NCI-H2081 treated with DMSO at 0.1 percent for 48 hours (cell line): ENCODE data around the gene NLRP13.

Experiments
- DNase-seq: peaks from one replicate; lab custom pipeline; 2025; lab: John Stamatoyannopoulos, UW

NLRP13 gene

DNA sequence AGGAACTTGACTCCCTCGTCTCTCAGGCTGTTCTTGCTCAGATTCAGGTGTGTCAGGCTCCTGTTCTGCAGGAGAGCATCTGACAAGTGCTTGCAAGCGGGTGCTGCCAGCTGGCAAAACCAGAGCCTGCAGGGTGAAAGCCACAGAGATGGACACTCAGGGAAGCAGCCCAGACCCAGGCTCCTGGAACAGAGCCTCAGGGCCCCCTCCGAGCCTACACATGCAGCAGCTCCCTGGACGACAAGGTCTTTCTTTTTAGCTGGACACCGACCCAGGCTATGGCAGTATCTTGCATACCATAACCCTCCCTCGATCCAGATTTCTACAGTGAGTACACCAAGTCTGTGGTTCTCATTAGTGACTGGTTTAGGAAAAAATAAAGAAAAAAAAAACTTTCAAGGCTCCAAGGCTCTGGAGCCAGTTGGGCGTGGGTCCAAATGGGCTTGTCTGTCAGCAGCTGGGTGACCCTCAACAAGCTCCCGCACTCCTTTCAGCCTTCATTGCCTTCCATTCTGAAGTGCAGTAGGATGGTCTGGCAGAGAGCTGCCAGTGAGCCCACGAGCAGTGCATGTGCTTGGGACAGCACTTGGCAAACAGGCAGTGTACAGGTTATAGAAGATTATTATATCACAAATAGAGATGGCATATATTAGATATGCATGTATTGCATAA, 29.9 kb downstream of the NLRP13 start:
- no peak for DNase-seq

DNA sequence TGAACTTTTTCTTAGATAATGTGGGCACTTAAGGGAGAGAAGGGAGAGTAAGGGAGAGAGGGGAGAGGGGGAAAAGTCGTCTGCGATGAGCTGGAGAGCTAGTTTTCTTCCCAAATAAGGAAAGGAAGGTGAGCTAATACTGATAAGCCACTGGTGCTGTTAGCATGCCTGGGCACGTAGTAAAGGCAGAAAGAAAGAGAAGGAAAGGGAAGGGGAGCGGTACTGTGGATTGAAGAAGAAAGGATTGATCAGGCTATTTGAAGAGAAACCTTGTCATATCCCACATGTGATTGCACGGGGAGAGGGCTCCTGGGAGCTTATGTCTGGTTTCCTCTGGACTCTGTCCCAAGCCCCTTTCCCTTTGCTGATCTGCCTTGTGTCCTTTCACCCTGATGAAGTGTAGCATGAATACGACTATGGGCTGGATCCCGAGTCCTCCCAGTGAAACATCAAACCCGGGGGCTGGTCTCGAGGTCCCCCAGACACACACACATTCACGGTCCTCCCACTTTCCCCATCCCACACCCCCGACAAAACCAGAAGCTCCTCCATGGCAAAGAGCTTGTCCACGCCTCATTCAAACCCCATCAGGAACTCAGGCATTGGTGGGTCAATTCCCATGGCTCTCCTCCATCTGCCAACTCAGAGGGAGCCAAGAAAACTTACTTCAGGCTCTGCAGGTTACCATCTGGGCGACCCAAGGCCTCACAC, 30.6 kb downstream of the NLRP13 start:
- no peak for DNase-seq

DNA sequence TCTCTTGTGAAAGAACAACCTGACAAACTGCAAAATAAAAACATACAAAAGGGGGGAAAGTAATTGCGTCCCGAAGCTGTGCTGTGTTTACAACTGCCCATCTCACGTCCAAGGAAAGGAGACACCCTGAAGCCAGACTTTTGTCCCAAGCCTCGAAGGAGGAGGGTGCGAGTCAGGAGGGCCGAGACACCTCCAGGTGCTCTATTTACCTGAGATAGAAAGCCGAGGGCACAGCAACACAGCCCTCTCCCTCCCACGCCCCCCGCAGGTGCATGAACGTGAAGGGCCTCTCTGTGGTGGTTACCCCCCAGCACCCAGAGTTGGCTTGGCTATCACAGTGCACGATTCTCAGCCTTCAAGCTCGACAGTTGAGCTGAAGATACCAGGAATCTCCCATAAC, 33.2 kb downstream of the NLRP13 start:
- DNase-seq: no peak

- DNase-seq: no peak
These were observed 49.5 kb downstream of the NLRP13 start for GRCh38 chr19:55882626-55883025.

- DNase-seq: no peak
These were observed 54.9 kb downstream of the NLRP13 start for GRCh38 chr19:55877211-55877610.

DNA sequence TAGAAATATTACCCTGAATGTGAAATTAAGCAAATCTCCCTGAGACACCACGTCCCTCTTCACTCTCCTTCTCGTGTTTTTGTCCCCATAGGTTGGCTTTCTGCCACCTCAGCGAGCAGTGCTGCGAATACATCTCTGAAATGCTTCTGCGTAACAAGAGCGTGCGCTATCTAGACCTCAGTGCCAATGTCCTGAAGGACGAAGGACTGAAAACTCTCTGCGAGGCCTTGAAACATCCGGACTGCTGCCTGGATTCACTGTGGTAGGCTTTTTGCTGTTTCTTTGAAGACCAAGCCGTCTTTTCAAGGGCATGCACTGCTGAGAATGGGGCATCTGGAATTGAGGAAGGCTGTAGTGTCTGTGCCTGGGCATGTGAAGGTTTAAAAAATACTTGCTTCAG, 61.4 kb downstream of the NLRP13 start:
- no peak for DNase-seq

DNA sequence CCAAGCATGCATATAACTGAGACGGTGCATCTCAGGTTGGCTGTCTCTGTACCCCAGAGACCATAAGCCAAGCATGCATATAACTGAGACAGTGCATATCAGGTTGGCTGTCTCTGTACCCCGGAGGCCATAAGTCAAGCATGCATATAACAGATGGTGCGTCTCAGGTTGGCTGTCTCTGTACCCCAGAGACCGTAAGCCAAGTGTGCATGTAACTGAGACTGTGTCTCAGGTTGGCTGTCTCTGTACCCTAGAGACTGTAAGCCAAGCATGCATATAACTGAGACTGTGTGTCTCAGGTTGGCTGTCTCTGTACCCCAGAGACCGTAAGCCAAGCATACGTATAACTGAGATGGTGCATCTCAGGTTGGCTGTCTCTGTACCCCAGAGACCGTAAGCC, 65.0 kb downstream of the NLRP13 start:
- no peak for DNase-seq

- no peak for DNase-seq
These were observed 65.6 kb downstream of the NLRP13 start for GRCh38 chr19:55866521-55866920.

GRCh38 chr19:55858969-55859368, 73.2 kb downstream of the NLRP13 start:
- DNase-seq: no peak

GRCh38 chr19:55858401-55858800, 73.7 kb downstream of the NLRP13 start:
- DNase-seq: no peak

DNA sequence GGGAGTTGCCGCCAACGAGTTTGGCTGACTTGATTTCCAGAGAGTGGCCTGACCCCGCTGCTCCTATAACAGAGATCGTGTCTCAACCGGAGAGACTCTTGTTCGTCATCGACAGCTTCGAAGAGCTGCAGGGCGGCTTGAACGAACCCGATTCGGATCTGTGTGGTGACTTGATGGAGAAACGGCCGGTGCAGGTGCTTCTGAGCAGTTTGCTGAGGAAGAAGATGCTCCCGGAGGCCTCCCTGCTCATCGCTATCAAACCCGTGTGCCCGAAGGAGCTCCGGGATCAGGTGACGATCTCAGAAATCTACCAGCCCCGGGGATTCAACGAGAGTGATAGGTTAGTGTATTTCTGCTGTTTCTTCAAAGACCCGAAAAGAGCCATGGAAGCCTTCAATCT, 74.2 kb downstream of the NLRP13 start:
- DNase-seq: no peak

DNA sequence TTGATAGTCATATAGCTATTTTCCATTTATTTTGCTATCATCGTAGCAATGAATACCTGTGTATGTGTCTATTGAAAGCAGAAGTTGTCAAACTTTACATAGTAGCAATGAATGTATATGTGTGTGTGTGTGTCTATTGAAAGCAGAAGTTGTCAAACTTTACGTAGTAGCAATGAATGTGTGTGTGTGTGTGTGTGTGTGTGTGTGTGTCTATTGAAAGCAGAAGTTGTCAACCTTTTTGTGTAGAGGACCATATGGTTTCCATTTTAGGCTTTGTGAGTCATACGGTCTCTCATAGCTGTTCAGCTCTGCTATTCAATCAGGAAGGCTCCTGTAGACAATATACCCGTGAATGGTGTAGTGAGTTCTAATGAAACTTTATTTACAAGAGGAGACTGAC, 75.0 kb downstream of the NLRP13 start:
- DNase-seq: no peak

- DNase-seq: no peak
These were observed 77.0 kb downstream of the NLRP13 start for GRCh38 chr19:55855160-55855559.
